ENCODE results near the gene ANKRD27.
"Not testable (repeated sequence)": the region's sequence is repeated elsewhere in the genome, so short reads cannot be mapped to it uniquely, and the experiment has no call there.

ANKRD27 gene

GRCh38 chr19:32688311-32688710, 13.3 kb upstream of the ANKRD27 start:
- no peak for DNase-seq

- DNase-seq = no peak
These were observed 12.7 kb upstream of the ANKRD27 start for GRCh38 chr19:32687681-32688080.

GRCh38 chr19:32686847-32687475, 12.0 kb upstream of the ANKRD27 start:
- no peak for DNase-seq

- DNase-seq = no peak
These were observed 7.3 kb upstream of the ANKRD27 start for GRCh38 chr19:32682317-32682716.

DNA sequence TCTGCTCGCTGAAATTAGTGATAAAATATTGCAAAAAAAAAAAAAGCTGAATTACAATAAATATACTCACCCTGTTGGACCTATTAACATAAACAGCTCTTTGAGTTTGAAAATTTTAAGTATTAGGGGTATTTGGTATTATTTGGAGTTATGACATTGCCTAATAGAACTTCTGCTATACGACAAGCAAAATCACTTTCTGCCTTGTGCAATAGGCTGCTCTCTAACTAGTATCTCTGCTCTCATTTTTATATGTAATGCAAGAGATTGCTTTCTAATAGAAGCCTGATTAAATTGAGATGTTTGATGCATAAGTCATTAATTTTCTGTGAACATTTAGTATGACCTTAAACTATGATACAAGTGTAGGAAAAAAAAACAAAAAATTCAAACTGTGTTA, 6.0 kb upstream of the ANKRD27 start:
- DNase-seq = no peak

GRCh38 chr19:32677657-32678056, 2.7 kb upstream of the ANKRD27 start:
- no peak for DNase-seq

GRCh38 chr19:32676895-32677359, 1.9 kb upstream of the ANKRD27 start:
- DNase-seq = no peak

DNA sequence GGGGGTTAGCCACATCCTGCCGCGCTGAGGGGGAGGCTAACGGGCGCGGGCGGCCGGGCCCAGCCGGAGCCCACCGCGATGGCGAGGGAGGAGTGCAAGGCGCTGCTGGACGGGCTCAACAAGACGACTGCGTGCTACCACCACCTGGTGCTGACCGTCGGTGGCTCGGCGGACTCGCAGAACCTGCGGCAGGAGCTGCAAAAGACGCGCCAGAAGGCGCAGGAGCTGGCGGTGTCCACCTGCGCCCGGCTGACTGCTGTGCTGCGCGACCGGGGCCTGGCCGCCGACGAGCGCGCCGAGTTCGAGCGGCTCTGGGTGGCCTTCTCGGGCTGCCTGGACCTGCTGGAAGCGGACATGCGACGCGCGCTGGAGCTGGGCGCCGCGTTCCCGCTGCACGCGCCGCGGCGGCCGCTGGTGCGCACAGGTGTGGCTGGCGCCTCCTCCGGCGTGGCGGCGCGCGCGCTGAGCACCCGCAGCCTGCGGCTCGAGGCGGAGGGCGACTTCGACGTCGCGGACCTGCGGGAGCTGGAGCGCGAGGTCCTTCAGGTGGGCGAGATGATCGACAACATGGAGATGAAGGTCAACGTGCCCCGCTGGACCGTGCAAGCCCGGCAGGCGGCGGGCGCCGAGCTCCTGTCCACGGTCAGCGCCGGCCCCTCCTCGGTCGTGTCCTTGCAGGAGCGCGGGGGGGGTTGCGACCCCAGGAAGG, 1.4 kb upstream of the ANKRD27 start:
- DNase-seq = no peak

- DNase-seq = no peak
These were observed 773 bp upstream of the ANKRD27 start, which contains the start of gene RGS9BP for GRCh38 chr19:32675720-32676185. TSS of gene RGS9BP (plus strand) at chr19:32675848. CDS start at chr19:32676264, 416 bp downstream.

GRCh38 chr19:32674153-32674930, 638 bp downstream of the ANKRD27 start:
- DNase-seq = peak; percentile 51

DNA sequence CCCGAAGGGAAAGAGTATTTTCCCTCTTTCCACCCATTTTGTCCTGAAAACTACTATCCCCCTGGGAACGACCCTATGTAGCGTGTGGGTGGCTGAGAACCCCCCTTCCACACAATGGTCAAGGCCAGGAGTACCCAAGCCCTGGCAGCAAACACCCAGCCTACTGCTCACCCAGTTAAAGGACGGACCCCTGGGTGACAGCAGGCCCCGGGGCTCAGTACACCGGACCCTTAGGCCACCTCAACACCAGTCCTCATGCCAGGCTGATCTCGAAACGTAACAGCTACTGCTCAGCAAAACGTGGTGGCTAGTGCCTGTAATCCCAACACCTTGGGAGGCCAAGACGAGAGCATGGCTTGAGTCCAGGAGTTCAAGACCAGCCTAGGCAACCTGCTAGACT, 1.4 kb downstream of the ANKRD27 start:
- no peak for DNase-seq

GRCh38 chr19:32672841-32673240, 2.1 kb downstream of the ANKRD27 start:
- DNase-seq = no peak

- DNase-seq = no peak
These were observed 2.9 kb downstream of the ANKRD27 start for GRCh38 chr19:32671883-32672593.

- DNase-seq = no peak
These were observed 5.7 kb downstream of the ANKRD27 start for GRCh38 chr19:32669310-32669709.

GRCh38 chr19:32666084-32666483, 8.9 kb downstream of the ANKRD27 start:
- DNase-seq = no peak

- no peak for DNase-seq
These were observed 12.8 kb downstream of the ANKRD27 start for GRCh38 chr19:32662186-32662585.

DNA sequence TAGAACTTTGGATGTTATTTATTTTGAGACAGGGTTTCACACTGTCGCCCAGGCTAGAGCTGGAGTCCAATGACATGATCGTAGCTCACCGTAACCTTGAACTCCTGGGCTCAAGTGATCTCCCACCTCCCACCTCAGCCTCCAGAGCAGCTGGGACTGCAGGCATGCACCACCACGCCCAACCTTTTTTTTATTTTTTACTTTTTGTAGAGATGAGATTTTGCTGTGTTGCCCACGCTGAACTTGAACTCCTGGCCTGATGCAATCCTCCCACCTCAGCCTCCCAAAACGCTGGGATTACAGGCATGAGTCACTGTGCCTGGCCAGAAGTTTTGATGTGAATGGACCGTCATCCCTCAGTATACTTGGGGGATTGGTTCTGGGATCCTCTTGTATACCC, 13.7 kb downstream of the ANKRD27 start:
- DNase-seq = no peak

DNA sequence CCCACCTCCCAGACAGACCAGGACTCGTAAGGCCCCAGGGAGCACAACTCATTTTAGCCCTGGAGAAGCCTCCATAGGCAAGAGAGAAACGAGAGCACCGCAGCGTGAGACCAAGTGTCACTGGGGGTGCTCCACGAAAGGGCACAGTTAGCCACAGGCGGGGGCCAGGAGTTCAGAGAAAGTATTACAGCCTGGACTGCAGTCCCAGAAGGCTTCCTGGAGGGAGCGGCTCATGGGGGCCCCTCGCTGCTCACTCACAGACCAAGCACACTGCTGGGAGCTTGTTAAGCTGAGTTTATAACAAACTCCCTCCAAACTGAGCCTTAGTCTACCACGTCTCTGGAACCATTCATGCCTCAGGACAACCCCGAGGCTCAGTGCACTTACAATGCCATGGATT, 16.5 kb downstream of the ANKRD27 start:
- no peak for DNase-seq

DNA sequence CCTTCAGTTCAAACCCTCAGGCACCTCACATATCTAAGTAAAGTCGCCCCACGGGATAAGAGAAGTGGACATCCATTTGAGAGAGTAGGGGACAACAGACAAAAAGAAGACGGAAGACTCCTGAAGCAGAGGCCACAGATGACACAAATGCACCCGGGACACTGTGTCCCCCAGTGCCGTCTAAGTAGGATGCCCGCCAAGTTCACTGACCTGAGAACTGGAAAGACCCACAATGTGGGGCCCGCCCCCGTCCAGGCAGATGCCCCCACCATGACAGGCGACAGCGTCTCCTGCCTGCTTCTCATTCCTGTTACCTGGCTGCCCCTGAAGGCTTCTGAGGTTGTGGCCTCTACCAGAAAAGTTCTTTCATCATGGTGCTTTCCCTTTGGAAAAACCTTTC, 16.9 kb downstream of the ANKRD27 start:
- DNase-seq = no peak

- not testable (repeated sequence) for DNase-seq
These were observed 18.6 kb downstream of the ANKRD27 start for GRCh38 chr19:32656379-32656778.

- no peak for DNase-seq
These were observed 21.4 kb downstream of the ANKRD27 start for GRCh38 chr19:32653599-32653915.

DNA sequence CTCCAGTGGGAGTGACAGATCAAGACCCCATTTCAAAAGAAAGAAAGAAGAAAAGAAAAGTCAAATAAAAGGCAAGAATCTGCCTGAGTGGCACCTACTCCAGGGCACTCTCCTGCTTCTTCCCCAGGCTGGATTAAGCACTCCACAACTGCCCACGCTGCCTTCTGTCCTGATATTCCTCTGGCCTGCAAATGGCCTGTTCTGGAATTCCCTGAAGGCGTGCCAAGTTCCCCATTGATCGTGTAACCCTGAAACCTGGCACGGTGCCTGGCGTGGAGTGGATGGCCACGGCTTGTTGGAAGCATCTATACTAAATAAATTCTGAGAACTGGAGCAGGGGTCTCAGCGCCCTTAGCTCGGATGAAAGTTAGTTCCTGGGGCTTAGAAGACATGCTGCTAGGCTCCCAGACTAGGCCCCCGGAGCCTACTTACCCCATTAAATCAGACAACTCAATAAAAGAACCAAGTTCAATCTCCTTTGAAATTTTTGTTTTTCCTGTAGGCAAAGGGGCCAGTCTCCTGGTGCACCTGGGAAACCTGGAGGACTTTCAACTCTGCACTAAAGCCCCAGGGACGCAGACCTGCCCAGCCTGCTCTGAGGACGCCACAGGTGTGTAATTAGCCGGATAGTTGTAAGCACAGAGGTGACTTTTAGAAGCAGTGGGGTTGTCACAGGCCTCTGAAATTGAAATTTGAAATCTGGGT, 21.9 kb downstream of the ANKRD27 start:
- DNase-seq = no peak
